Endothelial cell of umbilical vein (primary cell): ENCODE measurements around the gene CD300LD.

Experiments
- EZH2 ChIP-seq: IDR thresholded peaks from 2 replicates; pipeline ENCODE4 v1.6.1; 2012; ENCODE audit warnings: borderline replicate concordance, low read depth, mild to moderate bottlenecking, moderate library complexity, low read length, inconsistent platforms; ENCODE audit not compliant: severe bottlenecking
- GATA2 ChIP-seq: IDR thresholded peaks from 2 replicates; pipeline ENCODE4 v1.7.0; 2011; ENCODE audit warnings: low read depth, mild to moderate bottlenecking, moderate library complexity, mixed read lengths, low read length; ENCODE audit not compliant: insufficient read length, insufficient read depth
- JUN ChIP-seq: IDR thresholded peaks from 2 replicates; pipeline ENCODE4 v1.6.1; 2011; ENCODE audit warnings: borderline replicate concordance, low read depth; ENCODE audit not compliant: insufficient read length, insufficient read depth
- MAX ChIP-seq: IDR thresholded peaks from 2 replicates; pipeline ENCODE4 v1.6.1; 2011; ENCODE audit not compliant: insufficient read depth, insufficient read length
- POLR2A ChIP-seq: IDR thresholded peaks from 2 replicates; pipeline ENCODE4 v1.6.1; 2012; ENCODE audit warnings: low read depth, mild to moderate bottlenecking, control low read depth, low read length
- POLR2AphosphoS5 ChIP-seq: IDR thresholded peaks from 2 replicates; pipeline ENCODE4 v1.6.1; 2012; ENCODE audit warnings: low read depth, mild to moderate bottlenecking, control low read depth, low read length, moderate library complexity; ENCODE audit not compliant: insufficient read depth
- TF ChIP-seq, protein P1 (sequence below), 2 donors: IDR thresholded peaks; 1 replicate in 1 of 2; 2 replicates in 1 of 2; pipeline ENCODE4 v1.5.1; 2011; ENCODE audit warnings: low read length in 2 of 2, mild to moderate bottlenecking in 2 of 2, moderate library complexity in 2 of 2, control low read depth in 1 of 2, inconsistent platforms in 1 of 2, low read depth in 1 of 2; ENCODE audit not compliant: insufficient read depth in 1 of 2; ENCODE audit errors: extremely low read depth in 1 of 2

DNA sequence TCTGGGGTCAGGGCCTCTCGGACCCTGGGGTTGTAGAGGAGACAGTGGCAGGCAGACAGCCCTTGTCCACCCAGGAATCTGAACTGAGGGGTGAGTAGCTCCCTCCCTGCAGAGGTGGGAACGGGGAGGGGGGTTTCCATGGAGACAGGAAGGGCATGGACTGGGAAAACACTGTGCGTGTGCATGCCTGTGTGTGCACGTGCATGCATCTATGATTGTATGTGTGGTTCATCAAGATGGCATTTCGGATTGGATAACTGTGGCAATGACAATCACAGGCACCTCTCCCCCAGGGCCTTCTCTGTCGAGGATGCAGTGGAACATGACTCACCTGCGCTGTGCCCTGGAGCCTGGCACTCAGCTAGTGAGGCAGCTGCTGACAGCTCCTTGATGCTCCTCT is 40.0 kb downstream of the CD300LD start:
- TF ChIP-seq MAX (no peak), EZH2 (no peak), POLR2AphosphoS5 (no peak), POLR2A (no peak), JUN (no peak), GATA2 (no peak)
- TF ChIP-seq, protein P1, sequence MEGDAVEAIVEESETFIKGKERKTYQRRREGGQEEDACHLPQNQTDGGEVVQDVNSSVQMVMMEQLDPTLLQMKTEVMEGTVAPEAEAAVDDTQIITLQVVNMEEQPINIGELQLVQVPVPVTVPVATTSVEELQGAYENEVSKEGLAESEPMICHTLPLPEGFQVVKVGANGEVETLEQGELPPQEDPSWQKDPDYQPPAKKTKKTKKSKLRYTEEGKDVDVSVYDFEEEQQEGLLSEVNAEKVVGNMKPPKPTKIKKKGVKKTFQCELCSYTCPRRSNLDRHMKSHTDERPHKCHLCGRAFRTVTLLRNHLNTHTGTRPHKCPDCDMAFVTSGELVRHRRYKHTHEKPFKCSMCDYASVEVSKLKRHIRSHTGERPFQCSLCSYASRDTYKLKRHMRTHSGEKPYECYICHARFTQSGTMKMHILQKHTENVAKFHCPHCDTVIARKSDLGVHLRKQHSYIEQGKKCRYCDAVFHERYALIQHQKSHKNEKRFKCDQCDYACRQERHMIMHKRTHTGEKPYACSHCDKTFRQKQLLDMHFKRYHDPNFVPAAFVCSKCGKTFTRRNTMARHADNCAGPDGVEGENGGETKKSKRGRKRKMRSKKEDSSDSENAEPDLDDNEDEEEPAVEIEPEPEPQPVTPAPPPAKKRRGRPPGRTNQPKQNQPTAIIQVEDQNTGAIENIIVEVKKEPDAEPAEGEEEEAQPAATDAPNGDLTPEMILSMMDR (IDR thresholded peaks at IDR 0.05; ENCODE audit: extremely low read depth in 1 of 2, insufficient read depth in 1 of 2, low read depth in 1 of 2, low read length in 2 of 2): no peak
